GM19025 (cell line): ENCODE results near the gene NOXRED1.
"Not testable (repeated sequence)": the region's sequence is repeated elsewhere in the genome, so short reads cannot be mapped to it uniquely, and the experiment has no call there.

ENCODE experiments used
- ATAC-seq: cut with Tn5 transposase; IDR thresholded peaks from one replicate; pipeline ENCODE4 v1.9.1; 2021; ENCODE audit warnings: mild to moderate bottlenecking, low read depth, moderate library complexity; ENCODE audit not compliant: unreplicated experiment

The NOXRED1 gene, protein sequence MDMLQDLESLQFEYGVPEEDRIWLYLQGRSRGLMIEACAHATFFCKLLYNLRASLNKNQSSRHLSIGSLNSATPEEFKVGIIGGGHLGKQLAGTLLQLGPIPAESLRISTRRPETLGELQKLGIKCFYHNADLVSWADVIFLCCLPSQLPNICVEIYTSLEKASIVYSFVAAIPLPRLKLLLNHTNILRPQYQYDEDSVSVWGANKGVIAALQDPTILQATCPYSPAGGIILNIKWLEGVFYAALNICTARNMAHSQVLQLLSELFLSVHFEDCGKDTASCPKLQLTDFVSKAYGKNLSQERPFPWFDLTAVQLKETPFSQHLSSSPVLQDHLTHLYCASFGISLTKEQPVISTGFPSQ

DNA sequence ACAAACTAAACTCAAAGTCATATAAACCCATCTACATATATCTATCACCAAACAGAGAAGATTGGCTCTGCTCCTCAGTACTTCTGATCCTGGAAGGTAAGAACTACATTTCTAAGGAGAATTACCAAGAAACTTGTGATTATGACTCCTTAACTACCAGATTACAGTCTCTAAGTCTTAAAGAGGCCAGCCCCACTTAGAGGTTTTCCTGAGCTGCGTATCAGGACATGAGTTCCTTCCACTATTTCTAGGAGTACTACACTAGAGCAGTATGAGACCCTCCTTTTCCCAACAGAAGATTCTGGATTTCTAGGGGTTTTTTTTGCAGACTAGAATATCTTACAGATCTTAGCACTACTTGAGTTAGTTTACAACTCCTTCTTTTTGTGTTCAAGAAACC, at the start of gene NOXRED1:
Gene NOXRED1, minus strand, starts transcription at position 101 of the 400 bp plus-strand sequence. CDS start 634 bp downstream, outside the sequence.
- no peak for ATAC-seq

DNA sequence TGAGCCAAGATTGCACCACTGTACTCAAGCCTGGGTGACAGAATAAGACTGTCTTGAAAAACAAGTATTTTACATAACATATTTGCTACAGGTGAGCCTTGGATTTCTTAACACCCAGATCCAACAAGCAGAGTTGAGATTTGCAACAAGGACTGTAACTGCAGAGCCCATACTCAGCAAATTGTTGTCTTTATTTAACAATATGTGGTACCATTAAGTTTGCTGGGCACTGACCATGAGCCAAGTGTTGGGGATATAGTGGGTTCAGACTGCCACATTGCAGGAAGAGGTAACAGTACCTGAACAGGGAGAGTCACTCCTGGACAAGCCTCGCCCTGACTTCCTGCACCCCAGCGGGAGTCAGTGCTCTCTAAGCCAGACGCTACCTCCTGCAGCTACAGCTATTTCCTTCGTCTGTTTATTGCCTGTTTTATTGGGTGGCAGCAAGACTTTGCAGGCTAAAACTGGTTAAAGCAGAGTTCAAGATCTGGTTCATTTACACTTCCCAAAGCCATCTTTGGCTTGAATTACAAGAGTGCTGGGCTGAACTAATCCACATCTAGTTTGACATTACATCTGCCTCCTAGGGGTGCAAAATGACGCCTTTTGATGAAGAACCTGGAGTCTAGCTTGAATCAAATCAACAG, 47.0 kb upstream of the NOXRED1 start:
- ATAC-seq = no peak

DNA sequence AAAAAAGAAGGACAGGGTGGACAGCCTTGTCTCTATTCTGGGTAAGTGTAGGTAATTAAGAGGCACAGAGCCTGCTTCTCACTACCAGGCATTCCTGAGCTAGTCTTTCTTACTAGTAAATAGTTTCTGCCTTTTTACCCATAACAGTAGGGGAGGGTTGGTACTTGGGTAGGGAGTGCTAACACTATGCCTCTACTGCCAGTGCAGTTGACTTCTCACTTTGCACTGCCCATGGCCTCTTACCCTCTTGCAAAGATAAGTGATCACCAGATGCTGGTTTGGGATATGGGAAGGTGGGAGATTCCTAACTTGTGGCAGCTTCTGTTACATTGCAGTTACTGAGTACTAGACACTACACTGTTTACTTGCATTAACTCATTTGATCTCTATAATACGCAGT, 46.2 kb upstream of the NOXRED1 start:
- no peak for ATAC-seq

DNA sequence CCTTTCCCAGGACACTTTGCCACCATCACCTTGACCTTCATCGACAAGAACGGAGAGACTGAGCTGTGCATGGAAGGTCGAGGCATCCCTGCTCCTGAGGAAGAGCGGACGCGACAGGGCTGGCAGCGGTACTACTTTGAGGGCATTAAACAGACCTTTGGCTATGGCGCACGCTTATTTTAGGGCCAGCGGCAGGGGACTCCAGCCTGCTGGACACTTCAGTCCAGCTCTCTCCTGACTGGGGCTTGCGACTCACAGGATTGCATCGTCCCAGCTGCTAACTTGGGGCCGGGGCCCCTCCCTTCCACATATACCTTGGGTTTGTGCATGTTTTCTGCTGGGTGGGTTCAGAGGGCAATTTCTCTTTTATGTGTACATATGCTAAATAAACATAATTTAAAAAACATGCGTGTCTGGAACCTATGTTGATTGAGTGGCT, 45.8 kb upstream of the NOXRED1 start:
- no peak for ATAC-seq

DNA sequence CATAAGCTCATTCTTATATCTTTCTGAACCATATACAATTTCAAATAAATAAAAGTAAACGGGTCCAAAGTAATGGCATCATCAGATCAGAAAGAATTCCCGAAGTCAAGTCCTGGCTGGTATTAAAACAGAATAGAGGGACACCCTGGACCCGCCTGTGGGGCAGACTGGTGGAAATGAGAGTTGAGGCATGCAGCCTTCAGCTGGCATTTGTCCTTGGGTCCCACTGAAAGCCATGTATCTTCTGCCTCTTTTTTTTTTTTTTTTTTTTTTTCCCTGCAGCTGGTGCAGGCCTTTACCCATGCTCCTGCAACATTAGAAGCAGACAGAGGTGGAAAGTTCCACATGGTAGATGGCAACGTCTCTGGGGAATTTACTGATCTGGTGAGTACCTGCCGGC, 44.5 kb upstream of the NOXRED1 start:
- ATAC-seq = no peak

DNA sequence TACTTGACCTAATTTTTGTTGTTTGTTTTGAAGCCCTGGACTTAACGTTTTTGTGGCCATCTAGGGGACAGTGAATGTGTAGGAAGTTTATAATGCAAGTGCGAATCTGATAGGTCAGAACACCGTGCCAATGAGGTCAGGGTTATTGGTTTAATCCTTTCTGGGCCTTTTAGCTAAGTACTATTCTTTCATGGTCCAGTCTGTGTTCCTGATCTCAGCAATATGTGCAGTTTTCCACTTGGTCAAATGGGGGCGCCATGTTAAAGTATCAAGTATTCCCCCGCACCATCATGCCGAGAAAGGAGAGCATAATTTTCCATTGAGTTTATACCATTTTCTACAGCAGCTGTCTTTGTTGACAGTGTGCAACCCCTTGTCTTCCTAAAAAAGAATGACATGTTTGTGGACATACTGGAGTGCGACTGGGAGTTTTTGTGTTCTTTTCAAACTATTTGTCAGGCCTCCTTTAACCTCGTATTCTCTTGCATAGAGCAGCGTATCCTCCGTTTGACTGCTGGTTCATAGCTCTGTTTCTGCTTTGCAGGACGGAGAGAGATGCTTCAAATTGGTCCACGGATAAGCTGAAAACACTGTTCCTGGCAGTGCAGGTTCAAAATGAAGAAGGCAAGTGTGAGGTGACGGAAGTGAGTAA, 35.9 kb upstream of the NOXRED1 start:
- no peak for ATAC-seq

DNA sequence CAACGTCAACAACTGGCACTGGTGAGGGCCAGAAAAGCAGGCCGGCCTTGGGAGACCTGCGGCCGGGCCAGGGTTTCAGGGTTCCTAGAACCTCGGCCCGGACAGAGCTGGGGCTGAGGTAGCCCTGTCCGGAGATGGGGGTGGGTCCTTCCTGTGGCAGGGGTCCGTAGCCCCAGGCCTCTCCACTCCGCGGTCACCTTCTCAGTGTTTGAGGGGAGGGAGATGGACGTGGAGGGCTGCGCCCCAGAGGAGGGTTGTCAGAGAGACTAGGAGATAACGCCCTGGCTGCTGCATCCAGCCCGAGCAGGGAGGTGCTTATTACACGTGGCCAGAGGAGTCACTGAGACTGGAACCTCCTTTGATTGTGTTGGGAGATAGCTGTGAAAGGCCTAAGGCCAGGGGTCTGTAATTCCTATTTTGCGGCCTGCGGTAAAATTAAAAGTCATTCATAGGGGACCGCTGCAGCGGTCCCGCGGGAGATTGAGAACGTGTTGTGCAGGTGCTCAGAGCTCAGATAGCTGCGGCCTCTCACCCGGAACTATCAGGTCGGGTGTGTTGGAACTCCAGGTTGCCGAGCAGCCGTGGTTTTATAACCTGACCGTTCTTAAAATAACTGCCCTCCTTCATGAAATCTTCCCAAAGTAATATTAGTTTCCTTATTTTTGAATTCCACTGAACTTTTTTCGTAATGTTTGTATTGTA, 35.1 kb upstream of the NOXRED1 start:
- peak; percentile 11 for ATAC-seq

DNA sequence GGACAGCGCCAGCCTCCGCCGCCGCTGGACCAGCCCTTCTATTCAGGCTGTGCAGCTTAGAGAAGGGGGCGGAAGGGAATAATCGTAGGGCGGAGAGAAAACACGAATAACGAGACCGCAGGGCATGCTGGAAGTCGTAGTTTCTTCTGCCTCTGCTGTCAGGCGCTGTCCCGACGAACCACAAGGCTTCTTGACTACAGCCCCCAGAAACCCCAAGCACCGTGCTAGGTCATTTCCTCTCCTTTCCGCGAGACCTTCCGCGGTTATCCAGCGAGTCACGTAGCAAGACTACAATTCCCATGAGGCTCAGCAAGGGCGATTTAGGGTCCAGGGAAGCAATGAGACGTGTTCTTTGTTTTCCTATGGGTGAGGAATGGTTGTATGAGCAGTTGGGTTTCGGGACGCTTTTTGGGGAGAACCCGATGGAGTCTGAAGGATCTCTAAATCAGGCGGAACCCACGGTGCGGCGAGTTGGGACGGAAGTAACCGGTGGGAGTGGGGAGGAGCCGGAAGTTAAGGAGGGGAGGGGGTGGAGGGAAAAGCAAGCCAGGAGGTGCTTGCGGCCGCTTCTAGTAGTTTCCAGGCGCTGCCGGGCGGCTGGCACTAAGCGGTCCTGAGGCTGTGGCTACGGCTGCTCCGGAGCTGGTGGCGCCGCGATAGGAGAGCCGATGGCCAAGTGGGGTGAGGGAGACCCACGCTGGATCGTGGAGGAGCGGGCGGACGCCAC, 34.4 kb upstream of the NOXRED1 start, which contains the start of the genes AHSA1 and VIPAS39:
Gene AHSA1, plus strand, starts transcription at position 572 of the 727 bp plus-strand sequence. Its CDS starts 97 bp downstream, at position 669.
Gene VIPAS39, minus strand, starts transcription at position 80 of the 727 bp plus-strand sequence. CDS start 3,499 bp downstream, outside the sequence.
- peak; percentile 88 for ATAC-seq

DNA sequence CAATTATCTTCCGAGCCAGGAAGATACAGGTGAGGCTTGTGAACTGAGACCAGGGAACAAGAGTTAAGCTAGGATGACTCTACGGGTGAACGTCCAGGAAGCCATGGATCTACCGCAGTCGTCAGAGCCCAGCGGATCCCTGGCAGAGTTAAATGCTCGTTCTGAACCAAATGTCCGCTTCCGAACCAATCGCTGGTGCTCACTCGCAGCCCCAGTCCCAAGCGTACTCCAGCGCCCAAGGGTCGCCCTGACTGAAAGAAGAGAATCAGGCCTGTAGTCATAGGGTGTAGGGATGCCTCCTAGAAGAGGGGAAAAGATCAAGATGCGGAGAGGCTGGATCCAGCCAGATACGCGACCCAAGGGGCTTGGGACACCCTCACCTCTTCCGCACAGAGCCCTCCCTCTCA, 33.8 kb upstream of the NOXRED1 start:
- peak; percentile 15 for ATAC-seq

DNA sequence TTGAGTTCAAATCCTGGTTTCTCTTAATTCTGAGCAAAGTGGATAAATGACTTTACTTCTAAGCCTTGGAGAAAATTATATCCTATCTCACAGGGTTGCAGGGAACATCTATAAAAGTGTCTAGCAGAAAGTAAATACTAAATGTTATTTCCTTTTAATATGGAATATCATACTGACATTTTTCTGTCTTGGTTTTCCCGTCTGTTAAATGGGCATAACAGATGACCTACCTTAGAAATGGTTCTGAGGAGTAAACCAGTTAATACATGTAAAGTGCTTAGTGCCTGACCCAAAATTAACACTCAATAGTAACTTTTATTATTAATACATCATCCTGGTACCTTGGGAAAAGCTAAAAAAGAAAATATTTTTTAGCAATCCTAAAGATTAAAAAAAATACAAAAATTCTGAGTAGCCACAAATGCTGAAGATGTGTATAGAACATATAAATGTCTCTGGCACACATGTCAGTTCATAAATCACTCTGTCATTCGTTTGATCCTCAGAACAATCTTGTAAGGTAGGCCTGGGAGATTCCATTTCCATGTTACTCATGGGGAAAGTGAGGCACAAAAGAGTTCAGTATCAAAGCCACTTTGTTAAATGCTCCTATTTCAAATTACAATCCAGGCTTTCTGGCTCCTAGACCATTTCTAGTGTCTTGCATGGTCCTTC, 32.8 kb upstream of the NOXRED1 start:
- ATAC-seq = no peak

DNA sequence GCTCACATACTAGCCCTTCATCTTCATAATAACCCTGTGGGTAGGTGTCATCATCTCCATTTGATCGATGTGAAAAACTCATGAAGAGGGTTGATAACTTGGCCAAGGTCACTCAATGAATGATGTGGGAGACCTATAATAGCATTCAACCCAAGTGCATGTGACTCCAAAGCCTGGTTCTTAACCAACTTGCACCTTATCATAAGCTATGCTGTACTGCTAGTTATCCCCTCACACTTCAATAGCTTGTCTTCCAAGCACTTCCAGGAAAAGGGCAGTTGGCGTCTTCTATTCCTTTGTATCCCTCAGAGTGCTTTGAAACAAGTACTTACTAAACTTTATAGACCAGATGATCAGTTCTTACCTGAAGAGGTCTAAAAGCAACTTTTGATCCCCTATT, 18.9 kb upstream of the NOXRED1 start:
- no peak for ATAC-seq

DNA sequence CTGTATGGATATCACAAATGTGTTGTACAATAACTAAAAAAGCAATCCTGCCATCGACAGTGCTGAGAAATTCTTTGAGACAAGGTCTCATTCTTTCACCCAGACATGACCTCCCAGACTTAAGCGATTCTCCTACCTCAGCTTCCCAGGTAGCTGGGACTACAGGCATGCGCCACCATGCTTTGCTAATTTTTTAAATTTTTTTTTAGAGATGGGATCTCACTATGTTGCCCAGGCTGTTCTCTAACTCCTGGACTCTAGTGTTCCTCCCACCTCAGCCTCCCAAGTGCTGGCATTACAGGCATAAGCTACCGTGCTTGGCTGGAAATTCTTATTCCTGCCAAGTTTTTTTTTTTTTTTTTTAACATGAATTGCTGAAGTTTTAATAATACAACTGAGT, 16.5 kb upstream of the NOXRED1 start:
- ATAC-seq = no peak

DNA sequence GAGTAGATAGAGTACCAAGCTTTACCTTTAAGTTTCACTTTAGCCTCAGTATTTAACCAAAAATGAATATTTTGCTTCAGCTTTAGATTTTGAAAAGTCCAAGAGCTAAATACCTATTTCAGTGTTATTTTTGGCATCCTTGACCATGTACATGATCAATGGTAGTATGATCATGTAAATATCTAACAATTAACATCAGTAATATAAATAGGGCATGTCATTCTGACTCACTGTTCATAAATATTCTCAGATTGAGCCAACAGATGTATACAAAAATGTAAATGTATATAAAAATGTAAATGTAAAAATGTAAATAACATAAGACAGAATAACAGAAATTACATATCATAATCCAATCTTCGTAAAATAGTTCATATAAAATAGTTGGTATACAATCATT, 15.3 kb upstream of the NOXRED1 start:
- no peak for ATAC-seq

DNA sequence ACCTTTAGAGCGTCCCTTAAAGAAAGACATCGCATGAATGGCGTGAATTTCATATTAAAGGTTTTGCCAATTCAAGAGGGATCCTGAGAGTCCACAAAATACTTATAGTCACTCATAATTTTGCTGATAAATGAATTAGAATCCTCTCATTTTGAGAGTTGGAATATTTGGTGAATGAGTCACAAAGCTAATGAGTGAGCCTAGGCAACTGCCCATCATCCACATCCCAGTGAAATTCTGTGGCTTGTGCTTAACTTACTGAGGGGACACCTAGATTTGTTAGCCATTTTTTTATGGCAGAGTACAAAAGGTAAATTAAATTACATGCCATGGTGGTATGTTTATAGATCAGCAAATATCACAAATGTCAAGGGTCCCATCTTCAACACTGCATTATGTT, 12.7 kb upstream of the NOXRED1 start:
- ATAC-seq = no peak

DNA sequence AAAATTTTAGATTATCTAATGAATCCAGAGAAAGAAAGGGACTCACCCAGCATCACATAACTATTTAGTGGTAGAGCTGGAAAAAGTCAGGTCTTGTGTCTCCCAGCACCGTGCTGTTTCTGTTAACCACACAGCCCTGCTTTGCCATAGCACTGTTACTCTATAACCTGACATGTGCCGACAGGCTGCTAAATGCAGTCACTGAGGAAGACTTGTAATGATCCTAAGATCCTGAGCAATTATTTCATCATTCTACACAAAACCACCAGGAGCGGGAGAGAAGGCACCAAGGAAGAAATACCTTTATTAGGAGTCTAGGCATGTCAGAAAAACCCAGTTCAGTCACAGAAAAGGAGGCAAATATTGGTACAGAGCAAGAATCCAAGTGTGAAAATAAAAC, 3.1 kb upstream of the NOXRED1 start:
- no peak for ATAC-seq

DNA sequence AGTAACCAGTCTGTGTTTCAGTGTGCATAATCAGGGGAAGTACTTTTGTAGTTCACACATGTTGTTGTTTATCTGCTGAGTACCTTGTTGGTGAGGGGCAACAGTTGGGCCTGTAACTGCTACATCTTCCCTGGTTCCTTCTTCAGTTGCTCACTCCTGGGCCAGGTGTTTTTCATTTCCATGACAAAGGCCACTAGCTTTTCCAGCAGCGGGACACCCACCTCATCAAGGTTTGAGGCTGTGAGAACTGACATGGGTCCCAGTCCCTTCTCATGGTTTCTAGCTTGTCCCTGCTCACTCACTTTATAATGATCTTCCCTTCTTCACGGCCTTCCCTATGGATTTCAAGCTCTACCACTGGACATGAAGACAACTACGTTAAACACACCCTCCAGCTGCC, 1.5 kb upstream of the NOXRED1 start:
- no peak for ATAC-seq

DNA sequence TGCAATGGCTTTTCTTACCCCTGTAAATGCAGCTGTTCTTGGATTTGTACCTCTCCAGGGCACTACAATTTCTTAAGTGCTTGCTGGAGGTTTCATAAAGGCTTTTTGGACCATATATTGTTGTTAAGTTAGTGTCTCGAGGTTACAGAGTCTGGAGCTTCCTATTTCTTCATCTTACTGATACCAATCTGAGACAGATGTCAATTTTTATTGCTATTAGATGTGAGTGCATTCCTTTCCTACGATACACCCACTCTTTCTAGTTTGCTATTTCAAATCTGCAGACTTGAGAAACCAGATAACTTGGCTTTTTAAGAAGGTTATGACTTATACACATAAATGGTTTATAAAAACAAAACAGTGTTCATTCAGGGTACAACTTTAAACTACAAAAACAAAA, 2.1 kb downstream of the NOXRED1 start:
- no peak for ATAC-seq

DNA sequence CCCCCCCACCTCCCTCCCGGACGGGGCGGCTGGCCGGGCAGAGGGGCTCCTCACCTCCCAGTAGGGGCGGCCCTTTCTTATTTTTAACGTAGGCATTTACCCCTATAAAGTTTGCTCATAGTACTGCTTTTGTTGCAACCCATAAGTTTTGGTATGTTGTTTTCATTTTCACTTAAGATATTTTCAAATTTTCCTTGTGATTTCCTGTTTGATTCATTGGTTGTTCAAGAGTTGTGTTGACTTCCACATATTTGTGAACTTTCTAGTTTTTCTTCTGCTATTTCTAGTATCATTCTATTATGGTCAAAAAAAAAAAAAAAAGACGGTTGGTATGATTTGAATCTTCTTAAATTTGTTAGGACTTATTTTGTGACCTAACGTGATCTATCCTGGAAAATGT, 6.5 kb downstream of the NOXRED1 start:
- no peak for ATAC-seq

DNA sequence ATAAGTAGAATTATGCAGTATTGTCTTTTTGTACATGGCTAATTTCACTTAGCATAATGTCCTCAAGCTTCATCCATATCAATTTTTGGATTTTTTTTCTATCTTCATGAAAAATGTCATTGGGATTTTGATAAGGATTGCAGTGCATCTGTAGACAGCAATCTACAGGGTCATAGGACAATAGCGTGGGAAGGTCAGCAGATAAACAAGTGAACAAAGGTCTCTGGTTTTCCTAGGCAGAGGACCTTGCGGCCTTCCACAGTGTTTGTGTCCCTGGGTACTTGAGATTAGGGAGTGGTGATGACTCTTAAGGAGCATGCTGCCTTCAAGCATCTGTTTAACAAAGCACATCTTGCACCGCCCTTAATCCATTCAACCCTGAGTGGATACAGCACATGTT, 7.2 kb downstream of the NOXRED1 start:
- not testable (repeated sequence) for ATAC-seq
